Stomach smooth muscle (tissue), 2 donors: ENCODE results near the gene VRK3.
"Not testable (repeated sequence)": the region's sequence is repeated elsewhere in the genome, so short reads cannot be mapped to it uniquely, and the experiment has no call there.

Experiments
- H3K27ac ChIP-seq: one replicate; pipeline ENCODE4 v1.7.0; 2013; ENCODE audit warnings: mild to moderate bottlenecking, low read length, inconsistent platforms
- H3K27me3 ChIP-seq, 2 donors: one replicate each; pipeline ENCODE4 v1.7.0; 2013; ENCODE audit warnings: low read length in 2 of 2; ENCODE audit not compliant: insufficient read depth in 2 of 2, control insufficient read depth in 1 of 2
- H3K36me3 ChIP-seq, 2 donors: one replicate each; pipeline ENCODE4 v1.7.0; 2013; ENCODE audit warnings: low read length in 2 of 2; ENCODE audit not compliant: control insufficient read depth in 2 of 2, insufficient read depth in 2 of 2
- H3K4me1 ChIP-seq: one replicate; pipeline ENCODE4 v1.7.0; 2013; ENCODE audit warnings: low read length; ENCODE audit not compliant: control insufficient read depth, insufficient read depth
- H3K4me3 ChIP-seq, 2 donors: one replicate each; pipeline ENCODE4 v1.7.0; 2013; ENCODE audit warnings: low read length in 2 of 2
- H3K9ac ChIP-seq, 2 donors: one replicate each; pipeline ENCODE4 v1.7.0; 2013; ENCODE audit warnings: low read length in 2 of 2, mild to moderate bottlenecking in 1 of 2
- H3K9me3 ChIP-seq, 2 donors: one replicate each; pipeline ENCODE4 v1.7.0; 2013; ENCODE audit warnings: low read length in 2 of 2; ENCODE audit not compliant: control insufficient read depth in 2 of 2
- donor health status: healthy.
- donor health status: Pancreatic carcinoma.

Gene VRK3

DNA sequence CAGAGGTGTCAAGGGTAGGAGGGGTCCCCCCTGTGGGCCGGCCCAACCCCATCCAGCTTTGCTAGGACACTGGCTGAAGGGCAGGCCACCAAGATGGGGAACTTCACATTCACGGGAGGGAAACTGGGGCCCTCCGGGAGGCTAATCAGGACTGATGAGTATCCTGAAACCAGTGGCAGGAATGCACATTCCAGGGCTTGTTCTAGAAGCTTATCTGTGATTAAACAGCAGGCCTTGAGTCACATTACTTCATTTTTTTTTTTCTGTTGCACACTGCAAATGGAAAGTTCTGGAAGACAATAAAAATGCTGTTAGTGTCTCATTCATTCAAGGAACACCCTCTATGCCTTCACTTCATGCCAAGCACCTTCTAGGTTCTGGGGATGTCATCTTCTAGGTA, 48.7 kb downstream of the VRK3 start:
- Histone ChIP-seq H3K4me3 (no peak overlapping the region), H3K9ac (no peak overlapping the region), H3K36me3 (peaks cover 16 to 26% of the 10 kb centered on the region in 2 donors), H3K27me3 (no peaks in the 10 kb centered on the region), H3K27ac (no peak overlapping the region), H3K4me1 (no peaks in the 10 kb centered on the region), H3K9me3 (no peaks in the 10 kb centered on the region)

DNA sequence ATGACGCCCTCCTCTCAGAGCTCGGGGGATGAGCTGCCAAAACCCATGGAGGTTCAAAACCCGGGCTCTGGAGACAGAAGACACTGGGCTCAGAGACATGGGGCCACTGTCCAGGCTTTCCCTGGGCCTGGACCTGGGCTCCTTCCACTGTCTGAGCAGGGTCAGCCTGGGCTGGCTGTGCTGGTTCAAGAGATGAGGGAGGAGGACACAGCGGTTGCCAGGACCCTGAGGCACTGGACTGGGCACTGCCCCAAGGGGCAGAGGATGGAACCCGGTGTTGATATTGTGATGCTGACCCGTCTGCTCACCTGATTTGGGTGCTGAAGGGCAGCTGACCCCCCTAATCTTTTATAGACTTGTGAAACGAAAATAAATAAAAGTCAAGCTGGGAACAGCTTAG, 50.1 kb downstream of the VRK3 start:
- H3K27me3 ChIP-seq, result no peaks in the 10 kb centered on the region
- no peaks in the 10 kb centered on the region for H3K9me3 ChIP-seq
- H3K4me1 ChIP-seq, result no peaks in the 10 kb centered on the region
- H3K9ac ChIP-seq, result no peak overlapping the region
- peaks cover 14 to 24% of the 10 kb centered on the region in 2 donors for H3K36me3 ChIP-seq
- H3K4me3 ChIP-seq, result no peak overlapping the region
- H3K27ac ChIP-seq, result no peak overlapping the region

- Histone ChIP-seq H3K27me3 (peaks cover 2% of the 10 kb centered on the region in 2 donors), H3K9ac (no peak overlapping the region), H3K9me3 (no peaks in the 10 kb centered on the region), H3K27ac (no peak overlapping the region), H3K4me3 (no peak overlapping the region), H3K4me1 (no peaks in the 10 kb centered on the region), H3K36me3 (peaks cover 11 to 22% of the 10 kb centered on the region in 2 donors)
These were observed 51.2 kb downstream of the VRK3 start for GRCh38 chr19:49973987-49974386.

DNA sequence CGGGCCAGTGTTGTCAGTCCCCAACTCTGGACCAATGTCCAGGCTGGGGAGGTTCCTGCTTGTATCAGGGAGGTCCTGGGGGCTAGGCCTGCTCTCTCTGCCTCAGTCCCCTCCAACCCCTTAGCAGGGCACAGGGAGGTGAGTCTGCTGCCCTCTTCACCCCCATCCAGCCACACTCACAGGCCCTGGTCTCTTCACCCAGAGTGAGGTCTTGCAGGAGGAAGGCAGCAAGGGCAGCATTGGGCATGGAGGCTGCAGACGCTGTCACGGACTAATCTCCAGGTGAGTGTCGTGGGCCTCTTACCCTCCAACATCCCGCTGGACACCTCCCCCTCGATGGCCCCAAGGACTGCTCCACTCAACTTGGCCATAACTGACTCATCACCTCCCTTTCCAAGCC, 52.3 kb downstream of the VRK3 start:
- H3K9ac ChIP-seq, result no peak overlapping the region
- H3K9me3 ChIP-seq, result no peaks in the 10 kb centered on the region
- peaks cover 7 to 12% of the 10 kb centered on the region in 2 donors for H3K36me3 ChIP-seq
- peaks cover 7 to 10% of the 10 kb centered on the region in 2 donors for H3K27me3 ChIP-seq
- H3K4me1 ChIP-seq, result no peaks in the 10 kb centered on the region
- H3K27ac ChIP-seq, result no peak overlapping the region
- H3K4me3 ChIP-seq, result no peak overlapping the region

DNA sequence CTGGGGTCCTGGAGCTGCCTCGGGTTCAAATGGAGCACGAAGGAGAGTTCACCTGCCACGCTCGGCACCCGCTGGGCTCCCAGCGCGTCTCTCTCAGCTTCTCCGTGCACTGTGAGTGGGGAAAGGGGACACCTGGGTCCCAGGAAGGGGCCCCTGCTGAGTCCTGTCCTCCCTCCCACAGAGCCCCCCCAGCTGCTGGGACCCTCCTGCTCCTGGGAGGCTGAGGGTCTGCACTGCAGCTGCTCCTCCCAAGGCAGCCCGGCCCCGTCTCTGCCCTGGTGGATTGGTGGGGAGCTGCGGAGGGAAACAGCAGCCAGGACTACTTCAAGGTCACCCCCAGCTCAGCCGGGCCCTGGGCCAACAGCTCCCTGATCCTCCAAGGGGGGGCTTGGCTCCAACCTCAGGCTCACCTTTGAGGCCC, 53.2 kb downstream of the VRK3 start:
- peaks cover 7 to 10% of the 10 kb centered on the region in 2 donors for H3K27me3 ChIP-seq
- no peaks in the 10 kb centered on the region for H3K4me1 ChIP-seq
- H3K9me3 ChIP-seq, result no peaks in the 10 kb centered on the region
- no peak overlapping the region for H3K27ac ChIP-seq
- no peak overlapping the region for H3K4me3 ChIP-seq
- H3K9ac ChIP-seq, result no peak overlapping the region
- peaks cover 5 to 6% of the 10 kb centered on the region in 2 donors for H3K36me3 ChIP-seq

- H3K4me3 ChIP-seq, H3K4me1 ChIP-seq, H3K9ac ChIP-seq, H3K36me3 ChIP-seq, H3K27ac ChIP-seq, H3K9me3 ChIP-seq: not testable (repeated sequence)
- H3K27me3 ChIP-seq, result peaks cover 9 to 10% of the 10 kb centered on the region in 2 donors
These were observed 55.8 kb downstream of the VRK3 start for GRCh38 chr19:49969355-49969754.

DNA sequence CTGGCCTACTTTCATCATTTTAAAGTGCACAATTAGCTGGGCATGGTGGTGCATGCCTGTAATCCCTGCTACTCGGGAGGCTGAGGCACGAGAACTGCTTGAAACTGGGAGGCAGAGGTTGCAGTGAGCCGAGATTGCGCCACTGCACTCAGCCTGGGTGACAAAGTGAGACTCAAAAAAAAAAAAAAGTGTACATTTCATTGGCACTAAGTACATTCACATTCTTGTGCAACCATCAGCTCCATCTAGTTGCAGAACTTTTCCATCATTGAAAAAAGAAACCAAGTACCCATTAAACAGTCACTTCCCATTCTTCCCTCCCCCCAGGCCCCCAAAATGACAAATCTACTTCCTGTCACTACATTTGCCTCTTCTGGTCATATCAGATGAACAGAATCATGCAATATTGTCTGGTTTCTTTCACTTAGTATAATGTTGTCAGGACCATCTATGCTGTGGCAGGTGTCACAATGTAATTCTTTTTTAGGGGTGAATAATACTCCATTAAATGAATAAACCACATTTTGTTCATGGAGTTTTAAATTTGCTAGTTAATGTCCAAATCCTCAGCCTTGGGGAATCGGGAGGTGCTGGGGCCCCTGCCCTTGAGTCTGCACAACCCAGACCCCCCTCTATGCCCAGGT, 56.8 kb downstream of the VRK3 start:
- H3K9ac ChIP-seq, result no peak overlapping the region
- no peaks in the 10 kb centered on the region for H3K4me1 ChIP-seq
- no peak overlapping the region for H3K4me3 ChIP-seq
- H3K36me3 ChIP-seq, result no peaks in the 10 kb centered on the region
- no peaks in the 10 kb centered on the region for H3K9me3 ChIP-seq
- peaks cover 9 to 10% of the 10 kb centered on the region in 2 donors for H3K27me3 ChIP-seq
- no peak overlapping the region for H3K27ac ChIP-seq

- H3K27me3 ChIP-seq, H3K27ac ChIP-seq, H3K36me3 ChIP-seq, H3K4me3 ChIP-seq, H3K9me3 ChIP-seq, H3K9ac ChIP-seq, H3K4me1 ChIP-seq: not testable (repeated sequence)
These were observed 64.2 kb downstream of the VRK3 start, which contains the start of gene SIGLEC11 for GRCh38 chr19:49960980-49961379. SIGLEC11 (minus strand) TSS chr19:49961172; CDS start chr19:49961081, 91 bp downstream.

- H3K9me3 ChIP-seq, H3K36me3 ChIP-seq, H3K9ac ChIP-seq, H3K4me1 ChIP-seq, H3K27ac ChIP-seq, H3K27me3 ChIP-seq, H3K4me3 ChIP-seq: not testable (repeated sequence)
These were observed 65.3 kb downstream of the VRK3 start for GRCh38 chr19:49959892-49960291.

- H3K4me1 ChIP-seq, H3K9me3 ChIP-seq, H3K27me3 ChIP-seq, H3K27ac ChIP-seq, H3K9ac ChIP-seq, H3K4me3 ChIP-seq, H3K36me3 ChIP-seq: not testable (repeated sequence)
These were observed 66.6 kb downstream of the VRK3 start for GRCh38 chr19:49958596-49958995.

- not testable (repeated sequence) for H3K9ac ChIP-seq, H3K4me3 ChIP-seq, H3K4me1 ChIP-seq, H3K27ac ChIP-seq, H3K27me3 ChIP-seq, H3K9me3 ChIP-seq, H3K36me3 ChIP-seq
These were observed 67.0 kb downstream of the VRK3 start for GRCh38 chr19:49958144-49958543.
